Measurements from ENCODE around the gene UBE4A. TPM values are rescaled to one million over a fixed set of nuclear protein-coding genes. Genes with fewer than 3 reads are reported as not detected.

UBE4A gene
- polyA plus RNA-seq, 1 donor (not counting 4 experiments of a cell fraction or from before 2014, with no cell fraction given), result 19.5 TPM

GRCh38 chr11:118310781-118311485, 48.5 kb upstream of the UBE4A start:
- Histone ChIP-seq H3K27ac (ENCODE audit: control insufficient read depth, insufficient read depth, low read length) (no peak overlapping the region), H3K9me1 (ENCODE audit: control insufficient read depth, extremely low read depth, insufficient read depth, low read length) (no peaks in the 10 kb centered on the region), H3K36me3 (ENCODE audit: control insufficient read depth in 2 of 2, extremely low read depth in 1 of 2, insufficient read depth in 2 of 2, low read length in 2 of 2) (no peaks in the 10 kb centered on the region), H3K79me2 (ENCODE audit: control insufficient read depth, insufficient read depth, low read length) (no peaks in the 10 kb centered on the region), H2AFZ (ENCODE audit: control insufficient read depth, low read length) (no peak overlapping the region), H3K9ac (ENCODE audit: control insufficient read depth, extremely low read depth, insufficient read depth, low read length) (no peak overlapping the region), H3K27me3 (ENCODE audit: control insufficient read depth, extremely low read depth, insufficient read depth, low read length) (peaks cover 9% of the 10 kb centered on the region), H3K4me2 (ENCODE audit: control insufficient read depth, extremely low read depth, insufficient read depth, low read depth, low read length) (no peak overlapping the region), H3K4me3 (ENCODE audit: control insufficient read depth in 2 of 3, extremely low read depth in 1 of 3, insufficient read depth in 2 of 3, low read depth in 1 of 3, low read length in 3 of 3) (no peak overlapping the region), H3K9me3 (ENCODE audit: control insufficient read depth, low read depth, low read length) (no peaks in the 10 kb centered on the region), H4K20me1 (ENCODE audit: control insufficient read depth, extremely low read depth, insufficient read depth, low read length) (no peaks in the 10 kb centered on the region), H3K4me1 (ENCODE audit: control insufficient read depth, extremely low read depth, insufficient read depth, low read length) (peaks cover under 1% of the 10 kb centered on the region)
- dilution Hi-C loops (cut with MboI; ENCODE audit: extremely low pct_ligation_motif_present, low sequenced_read_pairs), result no loop called here
- FAIRE-seq (no peak), DNase-seq (ENCODE audit: low read depth, low spot score) (no peak)
- TF ChIP-seq CTCF (optimal IDR thresholded peaks at IDR 0.05 in 1 of 3, IDR thresholded peaks at IDR 0.05 in 1 of 3, conservative IDR thresholded peaks at IDR 0.05 in 1 of 3; ENCODE audit: extremely low read depth in 1 of 3, insufficient read depth in 2 of 3, low read length in 3 of 3), result no peak

- Histone ChIP-seq H3K4me2 (ENCODE audit: control insufficient read depth, extremely low read depth, insufficient read depth, low read depth, low read length) (no peak overlapping the region), H3K36me3 (ENCODE audit: control insufficient read depth in 2 of 2, extremely low read depth in 1 of 2, insufficient read depth in 2 of 2, low read length in 2 of 2) (no peaks in the 10 kb centered on the region), H4K20me1 (ENCODE audit: control insufficient read depth, extremely low read depth, insufficient read depth, low read length) (no peaks in the 10 kb centered on the region), H3K27me3 (ENCODE audit: control insufficient read depth, extremely low read depth, insufficient read depth, low read length) (peaks cover 9% of the 10 kb centered on the region), H3K4me3 (ENCODE audit: control insufficient read depth in 2 of 3, extremely low read depth in 1 of 3, insufficient read depth in 2 of 3, low read depth in 1 of 3, low read length in 3 of 3) (no peak overlapping the region), H3K9ac (ENCODE audit: control insufficient read depth, extremely low read depth, insufficient read depth, low read length) (no peak overlapping the region), H3K9me1 (ENCODE audit: control insufficient read depth, extremely low read depth, insufficient read depth, low read length) (no peaks in the 10 kb centered on the region), H3K79me2 (ENCODE audit: control insufficient read depth, insufficient read depth, low read length) (no peaks in the 10 kb centered on the region), H3K4me1 (ENCODE audit: control insufficient read depth, extremely low read depth, insufficient read depth, low read length) (peaks cover 6% of the 10 kb centered on the region), H3K27ac (ENCODE audit: control insufficient read depth, insufficient read depth, low read length) (no peak overlapping the region), H2AFZ (ENCODE audit: control insufficient read depth, low read length) (no peak overlapping the region), H3K9me3 (ENCODE audit: control insufficient read depth, low read depth, low read length) (no peaks in the 10 kb centered on the region)
- TF ChIP-seq EZH2 (IDR thresholded peaks at IDR 0.05; ENCODE audit: low read length), result no peak
- TF ChIP-seq CTCF (optimal IDR thresholded peaks at IDR 0.05 in 1 of 3, IDR thresholded peaks at IDR 0.05 in 1 of 3, conservative IDR thresholded peaks at IDR 0.05 in 1 of 3; ENCODE audit: extremely low read depth in 1 of 3, insufficient read depth in 2 of 3, low read length in 3 of 3), result no peak
- dilution Hi-C loops (cut with MboI; ENCODE audit: extremely low pct_ligation_motif_present, low sequenced_read_pairs), result no loop called here
- DNase-seq (ENCODE audit: low read depth, low spot score) (no peak), FAIRE-seq (no peak)
These were observed 47.9 kb upstream of the UBE4A start for GRCh38 chr11:118311518-118311917.

Measured in keratinocyte (primary cell).